Measurements from ENCODE around the gene FNIP1. TPM values are rescaled to one million over a fixed set of nuclear protein-coding genes. Genes with fewer than 3 reads are reported as not detected.

The FNIP1 gene
- total and polyA plus RNA-seq, 9 of the 15 experiments (the other 6 are each of a cell fraction or from before 2014, with no cell fraction given) = 5.0 to 32.8 (median 18.4) TPM

- Histone ChIP-seq H3K4me3 (peak overlapping the region; percentile 2; the same call in 1 of the 2 replicates), H3K27ac (ENCODE audit: extremely low read depth, low read depth, low read length) (peak overlapping the region; percentile 86), H4K20me1 (replicated peaks; ENCODE audit: control insufficient read depth, insufficient read depth, low read length) (no peaks in the 10 kb centered on the region), H3K27me3 (ENCODE audit: control insufficient read depth in 2 of 2, insufficient read depth in 2 of 2, low read length in 2 of 2) (no peaks in the 10 kb centered on the region), H3K9me1 (ENCODE audit: control insufficient read depth, insufficient read depth, low read length) (no peaks in the 10 kb centered on the region), H3K79me2 (ENCODE audit: control insufficient read depth, insufficient read depth, low read length) (peaks cover 92% of the 10 kb centered on the region), H2AFZ (ENCODE audit: low read depth, low read length) (no peak overlapping the region), H3K9ac (ENCODE audit: insufficient read depth in 1 of 2, low read depth in 2 of 2, low read length in 2 of 2) (peak overlapping the region in 1 of 2 experiments; percentile 64; a peak in 2 of 4 replicates), H3K36me3 (ENCODE audit: control insufficient read depth, insufficient read depth, low read length) (peaks cover 25% of the 10 kb centered on the region), H3K4me1 (replicated peaks in 1 of 2; ENCODE audit: control insufficient read depth in 2 of 2, insufficient read depth in 2 of 2, low read length in 2 of 2) (peaks cover 18 to 55% of the 10 kb centered on the region in 2 experiments), H3K9me3 (replicated peaks; ENCODE audit: control insufficient read depth, insufficient read depth, low read depth, low read length) (no peaks in the 10 kb centered on the region), H3K4me2 (ENCODE audit: insufficient read depth, low read length) (peak overlapping the region; percentile 55)
- FAIRE-seq (peak; percentile 87), ATAC-seq (peak; percentile 88), DNase-seq (ENCODE audit: extremely low read depth in 1 of 4, low spot score in 3 of 4) (peak; percentile 68 to 88 (median 76))
- 0% methylated on average over 6 of the region's 6 CpGs for WGBS (ENCODE audit: insufficient coverage, low coverage, missing lambda C conversion rate)
- intact Hi-C loops (cut with micrococcal nuclease) (loop anchor here (1.0 to 5.0 kb wide), 3 partner anchors 50 to 260 kb away; partner anchors contain the start of genes FNIP1 and RAPGEF6), in situ Hi-C loops (cut with MboI) (no loop called here)
- no TSS peak for BruUV-seq (replicated peaks)
- POLR2A ChIA-PET = interaction anchor here (0.8 to 2.1 kb wide), 2 partner anchors 10 to 24 kb away, joined by 3 to 10 read pairs; no protein-coding TSS in a partner anchor
- CTCF ChIA-PET (ENCODE audit: low intra/inter-chr PET ratio) = interaction anchor here (0.6 kb wide), 1 partner anchor 50 kb away, joined by 3 read pairs; the partner anchor contains the start of gene FNIP1
- peak; percentile 75 for TF ChIP-seq NFIC (IDR thresholded peaks at IDR 0.05)
- peak; percentile 62 for TF ChIP-seq TAF9B (IDR thresholded peaks at IDR 0.05; ENCODE audit: partially characterized antibody)
- peak; percentile 93 for TF ChIP-seq KLF16 (IDR thresholded peaks at IDR 0.05)
- TF ChIP-seq CLOCK (CRISPR knock-in tag; IDR thresholded peaks at IDR 0.05; ENCODE audit: borderline replicate concordance) = no peak
- TF ChIP-seq KLF10 (CRISPR knock-in tag; IDR thresholded peaks at IDR 0.05) = no peak
- TF ChIP-seq ELF1 (tag; IDR thresholded peaks at IDR 0.05) = peak; percentile 23
- no peak for TF ChIP-seq SRSF3 (IDR thresholded peaks at IDR 0.05; ENCODE audit: insufficient read depth, low read length)
- 0 out of 2 replicates have a peak, but pooled peaks have one; percentile 17 for TF ChIP-seq EGR1 (conservative IDR thresholded peaks at IDR 0.05)
- no peak for TF ChIP-seq FOXJ2 (tag; IDR thresholded peaks at IDR 0.05)
- TF ChIP-seq SNAPC5 (CRISPR knock-in tag; IDR thresholded peaks at IDR 0.05) = no peak
- no peak for TF ChIP-seq ZNF830 (CRISPR knock-in tag; IDR thresholded peaks at IDR 0.05)
- no peak for TF ChIP-seq TBP (optimal IDR thresholded peaks at IDR 0.05; ENCODE audit: low read depth, low read length)
- TF ChIP-seq BDP1 (IDR thresholded peaks at IDR 0.05; ENCODE audit: insufficient read depth, insufficient read length) = no peak
- no peak for TF ChIP-seq SREBF1 (IDR thresholded peaks at IDR 0.05; ENCODE audit: borderline replicate concordance, low read depth, low read length)
- no peak for TF ChIP-seq NR0B1 (IDR thresholded peaks at IDR 0.05; ENCODE audit: partially characterized antibody)
- peak; percentile 96 for TF ChIP-seq PML (IDR thresholded peaks at IDR 0.05; ENCODE audit: low read length)
- no peak for TF ChIP-seq ZNF717 (CRISPR knock-in tag; IDR thresholded peaks at IDR 0.05)
- TF ChIP-seq ATF1 (CRISPR knock-in tag; IDR thresholded peaks at IDR 0.05) = no peak
- peak; percentile 61; the same call in 1 of the 2 replicates for TF ChIP-seq ATF1 (tag; IDR thresholded peaks at IDR 0.05)
- TF ChIP-seq RNF2 (IDR thresholded peaks at IDR 0.05) = peak; percentile 92
Measured at GRCh38 chr5:131747180-131748105, 49.4 kb downstream of the FNIP1 start.

All from K562 (cell line).